ENCODE data around the gene LAMB3. TPM values are rescaled to one million over a fixed set of nuclear protein-coding genes. Genes with fewer than 3 reads are reported as not detected.

Gene LAMB3
- total RNA-seq, 2 experiments from 2014 or later, result 0.83 to 0.96 TPM

DNA sequence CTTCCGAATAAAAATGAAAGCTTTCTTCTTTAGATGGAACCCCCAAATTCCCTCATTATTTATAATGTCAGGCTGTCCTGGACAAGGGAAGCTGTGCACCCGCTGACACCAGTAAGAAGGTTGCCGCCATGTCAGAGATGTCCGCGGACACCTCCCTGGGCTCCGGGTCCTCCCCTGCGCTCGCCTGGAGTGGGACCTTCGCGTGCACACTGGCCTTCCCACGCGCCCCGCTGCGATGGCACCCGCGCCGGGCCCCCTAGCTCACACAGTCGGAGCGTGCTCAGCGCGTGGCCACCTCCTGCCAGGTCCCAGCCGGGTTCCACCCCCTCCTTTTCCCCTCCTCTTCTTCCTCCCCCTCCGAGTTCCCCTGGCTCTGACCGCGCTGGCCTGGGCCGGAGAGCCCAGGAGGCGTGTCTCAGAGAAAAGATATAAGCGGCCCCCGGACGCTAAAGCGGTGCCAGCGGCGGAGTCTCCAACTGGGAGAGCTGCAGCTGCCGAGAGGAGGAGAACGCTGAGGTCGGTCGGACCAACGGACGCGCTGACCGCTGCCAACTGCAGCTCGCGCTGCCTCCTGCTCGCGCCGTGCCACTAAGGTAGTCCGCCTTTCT is 22.8 kb upstream of the LAMB3 start, which contains the start of gene G0S2:
Gene G0S2, plus strand, starts transcription at position 456 of the 608 bp plus-strand sequence. CDS start 273 bp downstream, outside the sequence.
- ATAC-seq (ENCODE audit: low read depth) (peak; percentile 53), DNase-seq (peak; percentile 60)
- H3K36me3 Mint-ChIP-seq, result peaks cover 2% of the 10 kb centered on the region
- H3K4me1 Mint-ChIP-seq, result peaks cover 42% of the 10 kb centered on the region
- peak within 1 kb of the TSS; percentile 15 for H3K27ac Mint-ChIP-seq
- no peaks in the 10 kb centered on the region for H3K9me3 Mint-ChIP-seq
- peaks cover 47% of the 10 kb centered on the region for H3K27me3 Mint-ChIP-seq
- POLR2A ChIA-PET, result interaction anchor here (0.8 to 1.6 kb wide), 3 partner anchors 11 to 67 kb away, joined by 3 to 4 read pairs (median 3); no protein-coding TSS in a partner anchor
- peak within 1 kb of the TSS; percentile 76 for H3K4me3 Mint-ChIP-seq

- peaks cover 42% of the 10 kb centered on the region for H3K4me1 Mint-ChIP-seq
- H3K27me3 Mint-ChIP-seq, result peaks cover 36% of the 10 kb centered on the region
- ATAC-seq (ENCODE audit: low read depth) (no peak), DNase-seq (no peak)
- H3K9me3 Mint-ChIP-seq, result no peaks in the 10 kb centered on the region
- POLR2A ChIA-PET, result interaction anchor here (1.4 kb wide), 1 partner anchor 12 kb away, joined by 6 read pairs; no protein-coding TSS in a partner anchor
- H3K4me3 Mint-ChIP-seq, result peak overlapping the region; percentile 76
- peak overlapping the region; percentile 15 for H3K27ac Mint-ChIP-seq
- peaks cover 4% of the 10 kb centered on the region for H3K36me3 Mint-ChIP-seq
Measured at GRCh38 chr1:209673631-209674417, 21.6 kb upstream of the LAMB3 start.

GRCh38 chr1:209672705-209673630 is 20.7 kb upstream of the LAMB3 start:
- H3K36me3 Mint-ChIP-seq, result peaks cover 4% of the 10 kb centered on the region
- H3K27ac Mint-ChIP-seq, result peak overlapping the region; percentile 14
- peak overlapping the region; percentile 0 for H3K4me3 Mint-ChIP-seq
- peaks cover 28% of the 10 kb centered on the region for H3K27me3 Mint-ChIP-seq
- ATAC-seq (ENCODE audit: low read depth), result peak; percentile 73
- DNase-seq, result no peak
- POLR2A ChIA-PET, result interaction anchor here (1.4 kb wide), 1 partner anchor 13 kb away, joined by 6 read pairs; no protein-coding TSS in a partner anchor
- peaks cover 42% of the 10 kb centered on the region for H3K4me1 Mint-ChIP-seq
- no peaks in the 10 kb centered on the region for H3K9me3 Mint-ChIP-seq

GRCh38 chr1:209670441-209671082 is 18.3 kb upstream of the LAMB3 start:
- peaks cover 2% of the 10 kb centered on the region for H3K36me3 Mint-ChIP-seq
- H3K4me3 Mint-ChIP-seq, result peak overlapping the region; percentile 25
- POLR2A ChIA-PET, result interaction anchor here (1.0 kb wide), 1 partner anchor 35 kb away, joined by 3 read pairs; no protein-coding TSS in a partner anchor
- H3K4me1 Mint-ChIP-seq, result peaks cover 35% of the 10 kb centered on the region
- no peak for DNase-seq
- no peak for ATAC-seq (ENCODE audit: low read depth)
- peaks cover 6% of the 10 kb centered on the region for H3K27me3 Mint-ChIP-seq
- H3K27ac Mint-ChIP-seq, result no peak overlapping the region
- H3K9me3 Mint-ChIP-seq, result no peaks in the 10 kb centered on the region

DNA sequence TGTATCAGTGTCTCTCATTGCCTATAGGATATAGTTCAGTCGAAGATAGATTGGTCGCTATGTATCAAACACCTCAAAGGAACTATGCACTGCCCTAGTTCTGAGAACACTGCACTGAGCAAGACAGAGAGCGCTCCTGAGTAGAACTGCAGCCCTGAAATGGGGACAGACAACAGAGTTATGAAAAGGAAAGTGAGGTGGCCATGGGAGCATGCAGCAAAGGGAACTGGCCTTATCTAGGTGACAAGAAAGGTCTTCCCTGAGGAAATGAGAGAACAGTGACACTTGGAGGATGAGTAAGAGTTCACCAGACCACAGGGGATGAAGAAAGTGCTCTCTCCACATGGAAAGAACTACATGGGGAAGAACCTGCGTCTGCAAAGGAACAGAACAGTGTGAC is 15.5 kb upstream of the LAMB3 start:
- Mint-ChIP-seq H3K27me3 (peaks cover 2% of the 10 kb centered on the region), H3K9me3 (no peaks in the 10 kb centered on the region), H3K27ac (no peak overlapping the region), H3K4me3 (no peak overlapping the region), H3K36me3 (peaks cover 4% of the 10 kb centered on the region), H3K4me1 (peaks cover 14% of the 10 kb centered on the region)
- POLR2A ChIA-PET, result no interaction called here
- DNase-seq (no peak), ATAC-seq (ENCODE audit: low read depth) (no peak)

DNA sequence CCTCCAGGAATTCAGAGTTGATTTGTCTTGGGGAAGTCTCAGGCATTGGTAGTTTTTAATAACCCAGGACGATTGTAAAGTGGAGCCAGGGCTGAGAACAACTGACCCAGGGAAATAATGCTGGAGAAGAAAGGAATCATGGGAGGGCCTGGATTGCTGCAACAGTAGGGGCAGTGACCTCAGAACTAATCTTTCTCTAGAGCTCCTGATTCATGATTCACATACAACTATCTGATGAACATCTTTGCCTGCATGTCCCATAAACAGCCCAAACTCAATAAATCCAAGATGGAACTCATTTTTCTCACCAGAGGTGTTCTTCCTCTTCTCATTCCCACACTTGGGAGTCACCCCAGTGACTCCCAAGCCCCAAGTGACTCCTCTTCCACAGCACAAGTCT is 14.9 kb upstream of the LAMB3 start:
- Mint-ChIP-seq H3K4me3 (no peak overlapping the region), H3K36me3 (peaks cover 4% of the 10 kb centered on the region), H3K9me3 (no peaks in the 10 kb centered on the region), H3K27ac (no peak overlapping the region), H3K4me1 (peaks cover 13% of the 10 kb centered on the region), H3K27me3 (peaks cover 2% of the 10 kb centered on the region)
- POLR2A ChIA-PET, result no interaction called here
- no peak for ATAC-seq (ENCODE audit: low read depth)
- DNase-seq, result no peak

DNA sequence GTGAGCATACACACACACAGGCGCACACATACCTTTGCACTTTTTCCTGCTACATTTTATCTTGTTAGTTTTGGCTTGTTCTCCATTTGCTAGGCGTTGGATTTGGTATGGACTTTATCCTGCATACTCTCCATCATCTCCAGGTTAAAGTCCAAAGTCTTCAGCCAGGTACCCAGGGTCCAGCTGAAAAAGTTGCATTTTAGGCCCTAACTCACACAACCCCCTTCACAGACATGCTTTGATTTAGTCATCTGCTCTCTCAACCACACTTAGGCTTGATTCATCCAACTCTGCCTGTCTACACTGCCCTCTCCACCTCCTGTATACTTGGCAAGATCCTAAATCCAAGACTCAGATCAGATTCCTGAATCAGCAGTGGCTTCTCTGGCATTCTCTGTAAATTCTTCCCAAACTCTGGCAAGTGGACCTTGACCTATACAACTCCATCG is 10.7 kb upstream of the LAMB3 start:
- no peak for ATAC-seq (ENCODE audit: low read depth)
- POLR2A ChIA-PET, result no interaction called here
- Mint-ChIP-seq H3K36me3 (peaks cover 3% of the 10 kb centered on the region), H3K4me3 (no peak overlapping the region), H3K27ac (no peak overlapping the region), H3K9me3 (no peaks in the 10 kb centered on the region), H3K27me3 (peaks cover 5% of the 10 kb centered on the region), H3K4me1 (peaks cover 7% of the 10 kb centered on the region)
- DNase-seq, result no peak

DNA sequence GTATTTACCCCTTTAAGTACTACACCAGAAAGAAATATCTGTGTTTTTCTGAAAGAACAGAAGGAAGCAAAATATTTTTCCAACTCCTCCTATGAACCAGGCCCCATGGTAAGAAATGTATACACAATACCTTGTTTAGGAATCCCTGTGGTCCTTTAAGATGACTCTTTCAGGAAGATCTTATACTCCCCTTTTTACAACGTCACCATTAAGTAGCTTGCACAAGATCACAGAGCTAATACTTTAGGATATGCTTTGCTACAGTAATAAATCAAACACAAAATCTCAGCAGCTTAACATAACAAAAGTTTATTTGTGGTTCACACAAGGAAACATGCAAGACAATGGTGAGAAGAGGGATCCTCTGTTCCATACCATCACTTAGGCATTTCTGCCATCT is 8.8 kb upstream of the LAMB3 start:
- POLR2A ChIA-PET, result no interaction called here
- Mint-ChIP-seq H3K27me3 (peaks cover 5% of the 10 kb centered on the region), H3K4me3 (no peak overlapping the region), H3K4me1 (peaks cover 9% of the 10 kb centered on the region), H3K9me3 (no peaks in the 10 kb centered on the region), H3K27ac (no peak overlapping the region), H3K36me3 (peaks cover 3% of the 10 kb centered on the region)
- ATAC-seq (ENCODE audit: low read depth) (no peak), DNase-seq (no peak)

DNA sequence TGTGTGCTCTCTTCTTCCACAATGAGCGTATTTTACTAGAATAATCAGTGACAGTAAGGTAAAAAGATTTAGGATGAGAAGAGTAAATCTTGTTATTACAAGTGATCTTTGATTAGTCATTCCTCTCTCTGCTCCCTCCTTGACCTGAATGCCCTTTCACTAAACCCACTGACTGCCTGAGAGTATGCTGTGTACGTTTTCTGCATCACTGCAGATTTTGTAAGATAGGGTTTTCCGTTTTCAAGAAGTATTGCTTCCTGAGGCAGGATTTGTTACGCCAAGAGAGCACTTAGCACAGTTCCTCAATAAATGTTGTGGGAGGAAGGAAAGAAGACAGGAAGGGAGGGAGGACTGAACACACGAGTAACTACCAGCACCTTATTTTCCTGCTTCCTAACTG is 7.7 kb upstream of the LAMB3 start:
- Mint-ChIP-seq H3K4me3 (no peak overlapping the region), H3K9me3 (no peaks in the 10 kb centered on the region), H3K36me3 (peaks cover 3% of the 10 kb centered on the region), H3K27ac (no peak overlapping the region), H3K27me3 (peaks cover 5% of the 10 kb centered on the region), H3K4me1 (peaks cover 9% of the 10 kb centered on the region)
- POLR2A ChIA-PET, result no interaction called here
- DNase-seq (no peak), ATAC-seq (ENCODE audit: low read depth) (no peak)

- Mint-ChIP-seq H3K9me3 (no peaks in the 10 kb centered on the region), H3K27ac (no peak overlapping the region), H3K27me3 (peaks cover 4% of the 10 kb centered on the region), H3K4me3 (no peak overlapping the region), H3K36me3 (no peaks in the 10 kb centered on the region), H3K4me1 (peaks cover 9% of the 10 kb centered on the region)
- POLR2A ChIA-PET, result no interaction called here
- ATAC-seq (ENCODE audit: low read depth), result no peak
- DNase-seq, result no peak
Measured at GRCh38 chr1:209657918-209658317, 5.7 kb upstream of the LAMB3 start.

GRCh38 chr1:209657140-209657879 is 5.1 kb upstream of the LAMB3 start:
- peaks cover 9% of the 10 kb centered on the region for H3K4me1 Mint-ChIP-seq
- H3K9me3 Mint-ChIP-seq, result no peaks in the 10 kb centered on the region
- no peak overlapping the region for H3K4me3 Mint-ChIP-seq
- H3K27ac Mint-ChIP-seq, result no peak overlapping the region
- ATAC-seq (ENCODE audit: low read depth) (no peak), DNase-seq (no peak)
- POLR2A ChIA-PET, result no interaction called here
- H3K27me3 Mint-ChIP-seq, result peaks cover 4% of the 10 kb centered on the region
- H3K36me3 Mint-ChIP-seq, result no peaks in the 10 kb centered on the region
